ENCODE measurements around the gene ADAP1. TPM values are rescaled to one million over a fixed set of nuclear protein-coding genes. Genes with fewer than 3 reads are reported as not detected.

Gene ADAP1
- total RNA-seq, 1 experiment from 2014 or later = 34.0 TPM

GRCh38 chr7:953547-954327 lies 743 bp downstream of the ADAP1 start:
- Histone ChIP-seq H3K4me1 (ENCODE audit: control insufficient read depth in 1 of 2, insufficient read depth in 2 of 2, low read length in 2 of 2) (peaks cover 8 to 37% of the 10 kb centered on the region in 2 experiments; a peak in 3 of 4 replicates), H4K20me1 (ENCODE audit: insufficient read depth) (no peaks in the 10 kb centered on the region), H3K27ac (ENCODE audit: low read depth, low read length) (peak overlapping the region; percentile 65), H3K36me3 (ENCODE audit: control insufficient read depth in 1 of 2, insufficient read depth in 2 of 2, low read length in 2 of 2) (no peaks in the 10 kb centered on the region), H3K4me3 (replicated peaks in 1 of 2; ENCODE audit: low read depth in 1 of 2, low read length in 2 of 2) (peak overlapping the region; percentile 57 to 69), H2AFZ (ENCODE audit: low read depth, low read length, poor library complexity, severe bottlenecking) (no peak overlapping the region), H3K9me2 (ENCODE audit: insufficient read depth) (no peaks in the 10 kb centered on the region), H3K9ac (ENCODE audit: low read length) (peak overlapping the region; percentile 71), H3K4me2 (ENCODE audit: low read length) (peak overlapping the region; percentile 93), H3K27me3 (ENCODE audit: insufficient read depth, low read length) (no peaks in the 10 kb centered on the region), H3K9me3 (ENCODE audit: control insufficient read depth in 1 of 2, insufficient read depth in 1 of 2, low read depth in 1 of 2, low read length in 2 of 2) (no peaks in the 10 kb centered on the region), H3K79me2 (ENCODE audit: insufficient read depth, low read length) (peaks cover 19% of the 10 kb centered on the region; the same call in 1 of the 2 replicates)
- intact Hi-C loops (cut with micrococcal nuclease) = loop anchor here (1.0 to 2.0 kb wide), 2 partner anchors 45 to 167 kb away; no protein-coding TSS in a partner anchor
- POLR2A ChIA-PET = no interaction called here
- RAD21 ChIA-PET (ENCODE audit: low non-redundant PET in 1 of 2, low total read pairs in 2 of 2, uncharacterized antibody in 2 of 2, unreplicated experiment in 2 of 2) = no interaction called here
- no peak for DNase-seq (ENCODE audit: low read depth, low spot score)
- CTCF ChIA-PET = no interaction called here
- peak; percentile 78 for ATAC-seq
- TF ChIP-seq POLR2AphosphoS5 (IDR thresholded peaks at IDR 0.05; ENCODE audit: low read depth, low read length) = peak; percentile 32
- no peak for TF ChIP-seq ATF3 (IDR thresholded peaks at IDR 0.05)
- TF ChIP-seq MAX (IDR thresholded peaks at IDR 0.05) = no peak
- no TSS peak for BruUV-seq (replicated peaks)

GRCh38 chr7:952548-953441 lies 1.7 kb downstream of the ADAP1 start:
- H3K4me1 ChIP-seq (ENCODE audit: control insufficient read depth in 1 of 2, insufficient read depth in 2 of 2, low read length in 2 of 2) = peaks cover 8 to 44% of the 10 kb centered on the region in 2 experiments; a peak in 3 of 4 replicates
- H3K27me3 ChIP-seq (ENCODE audit: insufficient read depth, low read length) = no peaks in the 10 kb centered on the region
- RAD21 ChIA-PET (ENCODE audit: low non-redundant PET in 1 of 2, low total read pairs in 2 of 2, uncharacterized antibody in 2 of 2, unreplicated experiment in 2 of 2) = no interaction called here
- H4K20me1 ChIP-seq (ENCODE audit: insufficient read depth) = no peaks in the 10 kb centered on the region
- CTCF ChIA-PET = no interaction called here
- H3K36me3 ChIP-seq (ENCODE audit: control insufficient read depth in 1 of 2, insufficient read depth in 2 of 2, low read length in 2 of 2) = no peaks in the 10 kb centered on the region
- H2AFZ ChIP-seq (ENCODE audit: low read depth, low read length, poor library complexity, severe bottlenecking) = no peak overlapping the region
- POLR2A ChIA-PET = interaction anchor here (0.7 kb wide), 1 partner anchor 20 kb away, joined by 3 read pairs; no protein-coding TSS in a partner anchor
- no peak overlapping the region; the same call in 1 of the 2 replicates for H3K27ac ChIP-seq (ENCODE audit: low read depth, low read length)
- no peaks in the 10 kb centered on the region for H3K9me2 ChIP-seq (ENCODE audit: insufficient read depth)
- no peak for ATAC-seq
- no peaks in the 10 kb centered on the region for H3K9me3 ChIP-seq (ENCODE audit: control insufficient read depth in 1 of 2, insufficient read depth in 1 of 2, low read depth in 1 of 2, low read length in 2 of 2)
- peak overlapping the region; percentile 93 for H3K4me2 ChIP-seq (ENCODE audit: low read length)
- DNase-seq (ENCODE audit: low read depth, low spot score) = no peak
- no TSS peak for BruUV-seq (replicated peaks)
- peaks cover 19% of the 10 kb centered on the region; the same call in 1 of the 2 replicates for H3K79me2 ChIP-seq (ENCODE audit: insufficient read depth, low read length)
- intact Hi-C loops (cut with micrococcal nuclease) = no loop called here
- peak overlapping the region; percentile 57 to 69 for H3K4me3 ChIP-seq (replicated peaks in 1 of 2; ENCODE audit: low read depth in 1 of 2, low read length in 2 of 2)
- peak overlapping the region; percentile 71 for H3K9ac ChIP-seq (ENCODE audit: low read length)
- TF ChIP-seq EZH2 (IDR thresholded peaks at IDR 0.05) = no peak
- no peak for TF ChIP-seq MAX (IDR thresholded peaks at IDR 0.05)
- TF ChIP-seq ZBTB33 (IDR thresholded peaks at IDR 0.05; ENCODE audit: extremely low read depth, insufficient replicate concordance, low read length) = no peak
- TF ChIP-seq EGR1 (IDR thresholded peaks at IDR 0.05; ENCODE audit: low read depth) = no peak
- no peak for TF ChIP-seq EZH2phosphoT487 (IDR thresholded peaks at IDR 0.05; ENCODE audit: borderline replicate concordance)
- no peak for TF ChIP-seq ZFX (IDR thresholded peaks at IDR 0.05)
- TF ChIP-seq JUND (IDR thresholded peaks at IDR 0.05) = no peak
- no peak for TF ChIP-seq CTCF (IDR thresholded peaks at IDR 0.05 in 2 of 3, conservative IDR thresholded peaks at IDR 0.05 in 1 of 3; ENCODE audit: borderline replicate concordance in 1 of 3, insufficient read depth in 1 of 3, low read depth in 2 of 3, low read length in 2 of 3)
